Measurements from ENCODE around the gene RCAN2. TPM values are rescaled to one million over a fixed set of nuclear protein-coding genes. Genes with fewer than 3 reads are reported as not detected.

The RCAN2 gene
- polyA plus RNA-seq, 3 donors: 26.8 to 27.8 (median 27.5) TPM

- DNase-seq (ENCODE audit: low read depth in 3 of 3, low spot score in 2 of 3): no peak
These were observed 304.7 kb downstream of the RCAN2 start for GRCh38 chr6:46186583-46186982.

DNA sequence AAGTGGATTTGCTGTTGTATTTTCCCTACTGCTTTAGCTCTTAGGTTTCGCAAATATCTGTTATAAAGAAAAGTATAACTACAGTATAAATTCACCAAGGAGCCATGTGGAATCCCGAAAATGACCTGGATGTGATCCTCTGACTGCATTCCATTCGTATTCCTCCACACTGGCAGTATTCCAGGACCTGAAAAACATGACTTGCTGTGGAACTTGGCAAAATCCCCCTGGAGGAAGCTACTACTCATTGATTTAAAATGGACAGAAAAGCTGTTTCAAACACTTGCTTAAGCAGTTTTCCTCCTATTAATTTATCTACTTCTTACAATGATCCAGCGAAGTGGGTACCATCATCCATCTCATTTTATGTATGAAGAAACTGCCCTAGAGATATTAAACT is 307.1 kb downstream of the RCAN2 start:
- no peak for DNase-seq (ENCODE audit: low read depth in 3 of 3, low spot score in 2 of 3)

DNA sequence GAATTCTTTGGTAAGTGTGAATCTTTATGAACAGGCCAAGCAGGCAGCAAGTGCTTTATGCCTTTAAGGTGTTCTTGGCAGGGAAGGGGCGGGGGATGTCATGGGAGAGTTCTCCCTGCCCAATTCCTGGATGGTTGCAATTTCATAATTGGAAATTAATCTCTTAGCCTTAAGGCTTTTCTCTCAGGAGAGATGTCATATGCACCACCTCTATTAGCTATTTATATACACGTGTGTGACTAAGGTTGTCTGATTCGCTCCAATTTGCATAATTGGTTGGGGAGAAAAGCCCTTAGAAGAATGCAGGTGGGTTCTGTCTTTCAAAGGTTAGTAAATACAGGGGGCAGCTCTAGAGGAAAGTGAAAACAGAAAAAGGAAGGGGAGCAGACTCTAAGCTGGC is 315.3 kb downstream of the RCAN2 start:
- DNase-seq (ENCODE audit: low read depth in 3 of 3, low spot score in 2 of 3): no peak

GRCh38 chr6:46175446-46175845 is 315.8 kb downstream of the RCAN2 start:
- DNase-seq (ENCODE audit: low read depth in 3 of 3, low spot score in 2 of 3): no peak

- DNase-seq (ENCODE audit: low read depth in 3 of 3, low spot score in 2 of 3): no peak
These were observed 316.3 kb downstream of the RCAN2 start for GRCh38 chr6:46174904-46175303.

GRCh38 chr6:46172176-46172575 is 319.1 kb downstream of the RCAN2 start:
- DNase-seq (ENCODE audit: low read depth in 3 of 3, low spot score in 2 of 3): no peak

Other genes starting within 250 kb of the RCAN2 start
- gene CYP39A1, start 161.4 kb upstream of the RCAN2 start, polyA plus RNA-seq (ENCODE audit: insufficient read length in 3 of 3): 1 to 10 TPM; 7.9 to 9.3 (median 9.3) TPM
- 10 to 100 TPM; 31.0 to 36.9 (median 31.1) TPM for gene SLC25A27, start 161.5 kb upstream of the RCAN2 start, polyA plus RNA-seq (ENCODE audit: insufficient read length in 3 of 3)
- gene TDRD6, start 196.4 kb upstream of the RCAN2 start, polyA plus RNA-seq (ENCODE audit: insufficient read length in 3 of 3): 1 to 10 TPM; 1.4 to 2.5 (median 1.7) TPM
- 1 to 10 TPM; 2.6 to 3.1 (median 2.9) TPM for gene PLA2G7, start 243.9 kb upstream of the RCAN2 start, polyA plus RNA-seq (ENCODE audit: insufficient read length in 3 of 3)

All from right renal cortex interstitium (tissue), 3 donors.